RWPE2 (cell line): ENCODE measurements around the gene TFAP2C.

Experiments used
- ATAC-seq: fragments of 200-7000 bp; cut with Tn5 transposase; 3 replicates; pipeline ENCODE4 v1.9.1; 2021; ENCODE audit warnings: low read depth
- DNase-seq: peaks from one replicate; pipeline ENCODE4 v3.0.0-alpha.2; 2020; ENCODE audit warnings: low spot score
- H3K27ac ChIP-seq: fragments of 450-650 bp; 2 replicates; pipeline ENCODE4 v1.5.1; 2017; ENCODE audit warnings: mild to moderate bottlenecking; ENCODE audit not compliant: poor library complexity, severe bottlenecking
- H3K27me3 ChIP-seq: fragments of 250-450 bp; sonication (Bioruptor Pico); 2 replicates; pipeline ENCODE4 v1.5.1; 2021; ENCODE audit warnings: mild to moderate bottlenecking, moderate library complexity; ENCODE audit not compliant: insufficient read depth, poor library complexity, severe bottlenecking
- H3K36me3 ChIP-seq: fragments of 250-450 bp; sonication (Bioruptor Pico); 2 replicates; pipeline ENCODE4 v1.5.1; 2020; ENCODE audit warnings: low read depth, mild to moderate bottlenecking, moderate library complexity
- H3K4me1 ChIP-seq: fragments of 250-450 bp; sonication (Bioruptor Pico); 2 replicates; pipeline ENCODE4 v1.5.1; 2021; ENCODE audit warnings: mild to moderate bottlenecking, moderate library complexity; ENCODE audit not compliant: insufficient read depth, poor library complexity, severe bottlenecking
- H3K4me3 ChIP-seq: fragments of 250-450 bp; sonication (Bioruptor Pico); 2 replicates; pipeline ENCODE4 v1.5.1; 2021; ENCODE audit warnings: mild to moderate bottlenecking, moderate library complexity; ENCODE audit not compliant: severe bottlenecking
- H3K9me3 ChIP-seq: fragments of 250-450 bp; sonication (Bioruptor Pico); 2 replicates; pipeline ENCODE4 v1.5.1; 2021; ENCODE audit warnings: mild to moderate bottlenecking, moderate library complexity; ENCODE audit not compliant: severe bottlenecking
- CTCF ChIP-seq: fragments of 450-650 bp; IDR thresholded peaks from one replicate; pipeline ENCODE4 v1.5.1; 2017; ENCODE audit warnings: mild to moderate bottlenecking, moderate library complexity; ENCODE audit not compliant: poor library complexity, severe bottlenecking

Gene TFAP2C

DNA sequence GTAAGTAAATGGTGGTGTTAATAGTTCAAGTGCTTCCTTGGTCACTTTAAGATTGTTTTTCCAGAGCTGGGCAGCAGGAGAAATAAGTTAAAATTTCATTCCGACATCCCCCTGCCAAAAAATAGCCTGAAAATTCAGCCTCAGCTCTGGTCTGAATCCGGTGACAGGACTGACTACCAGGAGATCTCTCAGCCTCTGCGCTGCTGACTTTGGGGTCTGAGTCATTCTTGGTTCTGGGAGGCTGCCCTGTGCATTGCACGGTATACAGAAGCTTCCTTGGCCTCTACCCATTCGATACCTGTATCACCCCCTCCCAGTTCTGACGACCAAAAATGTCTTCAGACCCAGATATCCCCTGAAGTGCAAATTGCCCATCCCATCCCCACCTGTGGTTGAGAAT, 36.3 kb upstream of the TFAP2C start:
- Histone ChIP-seq H3K27ac (no peak overlapping the region), H3K9me3 (no peaks in the 10 kb centered on the region), H3K36me3 (no peaks in the 10 kb centered on the region), H3K4me3 (no peak overlapping the region), H3K4me1 (peaks cover 1% of the 10 kb centered on the region), H3K27me3 (no peaks in the 10 kb centered on the region)
- TF ChIP-seq CTCF = no peak
- ATAC-seq (no peak), DNase-seq (no peak)

DNA sequence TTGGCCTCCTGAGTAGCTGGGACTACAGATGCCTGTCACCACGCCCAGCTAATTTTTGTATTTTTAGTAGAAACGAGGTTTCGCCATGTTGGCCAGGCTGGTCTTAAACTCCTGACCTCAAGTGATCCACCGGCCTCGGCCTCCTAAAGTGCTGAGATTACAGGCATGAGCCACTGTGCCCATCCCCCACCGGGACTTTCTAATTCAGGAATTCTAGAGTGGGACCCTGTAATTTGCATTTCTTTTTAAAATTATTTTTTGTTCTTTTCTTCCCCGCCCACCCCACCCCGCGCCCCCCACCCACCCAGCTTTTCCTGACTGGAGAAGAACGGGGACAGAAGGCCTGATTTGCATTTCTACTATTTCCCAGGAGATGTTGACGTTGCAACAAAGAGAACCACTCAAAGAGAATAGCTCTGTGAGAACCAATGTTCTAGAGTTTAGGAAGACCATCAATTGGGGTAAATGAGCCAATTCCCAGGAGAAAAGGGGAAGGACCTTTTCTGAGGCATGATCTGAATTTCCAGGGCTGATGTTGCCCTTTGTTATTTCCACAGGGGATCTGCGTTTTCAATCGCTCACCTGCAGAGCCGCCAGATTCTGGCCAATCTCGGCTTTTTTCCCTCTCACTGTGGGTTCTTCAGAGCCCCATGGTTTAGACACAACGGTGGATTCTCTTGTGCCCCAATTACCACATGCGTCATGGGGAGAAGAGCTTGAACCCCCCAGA, 33.2 kb upstream of the TFAP2C start:
- H3K36me3 ChIP-seq = no peaks in the 10 kb centered on the region
- H3K27ac ChIP-seq = no peak overlapping the region
- ATAC-seq = no peak
- H3K4me3 ChIP-seq = no peak overlapping the region
- DNase-seq = no peak
- TF ChIP-seq CTCF = no peak
- H3K4me1 ChIP-seq = no peaks in the 10 kb centered on the region
- no peaks in the 10 kb centered on the region for H3K27me3 ChIP-seq
- H3K9me3 ChIP-seq = no peaks in the 10 kb centered on the region

DNA sequence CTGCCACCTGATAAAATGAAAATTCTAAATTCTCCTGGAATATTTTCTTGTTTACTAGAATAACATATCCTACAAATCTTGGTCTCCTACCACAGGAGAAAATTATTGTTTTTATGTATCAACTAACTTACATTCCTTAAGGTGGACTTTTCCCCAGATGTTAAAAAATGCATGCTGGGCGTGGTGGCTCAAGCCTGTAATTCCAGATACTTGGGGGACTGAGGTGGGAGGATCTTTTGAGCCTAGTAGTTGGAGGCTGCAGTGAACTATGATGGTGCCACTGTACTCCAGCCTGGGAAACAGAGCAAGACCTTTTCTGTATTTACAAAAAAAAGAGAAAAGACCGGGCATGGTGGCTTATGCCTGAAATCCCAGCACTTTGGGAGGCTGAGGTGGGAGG, 27.9 kb upstream of the TFAP2C start:
- no peak for DNase-seq
- ATAC-seq = no peak
- H3K27ac ChIP-seq = no peak overlapping the region
- TF ChIP-seq CTCF = no peak
- H3K36me3 ChIP-seq = no peaks in the 10 kb centered on the region
- no peak overlapping the region for H3K4me3 ChIP-seq
- peaks cover 13% of the 10 kb centered on the region for H3K4me1 ChIP-seq
- no peaks in the 10 kb centered on the region for H3K27me3 ChIP-seq
- no peaks in the 10 kb centered on the region for H3K9me3 ChIP-seq

DNA sequence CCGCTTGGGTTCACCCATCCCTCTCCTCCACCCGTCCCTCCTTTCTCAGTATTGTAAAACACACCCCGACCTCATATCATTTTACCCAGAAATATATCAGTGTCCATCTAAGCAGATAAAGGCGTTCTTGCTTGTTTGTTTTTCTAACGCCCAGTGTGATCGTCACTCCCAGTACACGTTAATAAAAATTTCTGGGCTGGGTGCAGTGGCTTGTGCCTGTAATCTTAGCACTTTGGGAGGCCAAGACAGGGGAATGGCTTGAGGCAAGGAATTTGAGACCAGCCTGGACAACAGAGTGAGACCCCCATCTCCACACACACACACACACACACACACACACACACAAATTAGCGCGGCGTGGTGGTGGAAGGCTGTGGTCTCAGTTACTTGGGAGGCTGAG, 24.4 kb upstream of the TFAP2C start:
- Histone ChIP-seq H3K36me3 (no peaks in the 10 kb centered on the region), H3K4me1 (peaks cover 24% of the 10 kb centered on the region), H3K4me3 (no peak overlapping the region), H3K27ac (no peak overlapping the region), H3K9me3 (no peaks in the 10 kb centered on the region), H3K27me3 (no peaks in the 10 kb centered on the region)
- ATAC-seq (no peak), DNase-seq (no peak)
- no peak for TF ChIP-seq CTCF

GRCh38 chr20:56605261-56605996, 23.7 kb upstream of the TFAP2C start:
- ATAC-seq (no peak), DNase-seq (no peak)
- no peaks in the 10 kb centered on the region for H3K9me3 ChIP-seq
- H3K4me3 ChIP-seq = no peak overlapping the region
- TF ChIP-seq CTCF = no peak
- no peaks in the 10 kb centered on the region for H3K36me3 ChIP-seq
- peak overlapping the region; percentile 66 for H3K27ac ChIP-seq
- no peaks in the 10 kb centered on the region for H3K27me3 ChIP-seq
- peaks cover 24% of the 10 kb centered on the region for H3K4me1 ChIP-seq
